GM19467 (cell line): ENCODE data around the gene KCND1.
"Not testable (repeated sequence)": the region's sequence is repeated elsewhere in the genome, so short reads cannot be mapped to it uniquely, and the experiment has no call there.

Experiments used
- ATAC-seq: cut with Tn5 transposase; IDR thresholded peaks from one replicate; pipeline ENCODE4 v1.9.1; 2021; ENCODE audit warnings: mild to moderate bottlenecking, moderate library complexity; ENCODE audit not compliant: unreplicated experiment

KCND1 gene

DNA sequence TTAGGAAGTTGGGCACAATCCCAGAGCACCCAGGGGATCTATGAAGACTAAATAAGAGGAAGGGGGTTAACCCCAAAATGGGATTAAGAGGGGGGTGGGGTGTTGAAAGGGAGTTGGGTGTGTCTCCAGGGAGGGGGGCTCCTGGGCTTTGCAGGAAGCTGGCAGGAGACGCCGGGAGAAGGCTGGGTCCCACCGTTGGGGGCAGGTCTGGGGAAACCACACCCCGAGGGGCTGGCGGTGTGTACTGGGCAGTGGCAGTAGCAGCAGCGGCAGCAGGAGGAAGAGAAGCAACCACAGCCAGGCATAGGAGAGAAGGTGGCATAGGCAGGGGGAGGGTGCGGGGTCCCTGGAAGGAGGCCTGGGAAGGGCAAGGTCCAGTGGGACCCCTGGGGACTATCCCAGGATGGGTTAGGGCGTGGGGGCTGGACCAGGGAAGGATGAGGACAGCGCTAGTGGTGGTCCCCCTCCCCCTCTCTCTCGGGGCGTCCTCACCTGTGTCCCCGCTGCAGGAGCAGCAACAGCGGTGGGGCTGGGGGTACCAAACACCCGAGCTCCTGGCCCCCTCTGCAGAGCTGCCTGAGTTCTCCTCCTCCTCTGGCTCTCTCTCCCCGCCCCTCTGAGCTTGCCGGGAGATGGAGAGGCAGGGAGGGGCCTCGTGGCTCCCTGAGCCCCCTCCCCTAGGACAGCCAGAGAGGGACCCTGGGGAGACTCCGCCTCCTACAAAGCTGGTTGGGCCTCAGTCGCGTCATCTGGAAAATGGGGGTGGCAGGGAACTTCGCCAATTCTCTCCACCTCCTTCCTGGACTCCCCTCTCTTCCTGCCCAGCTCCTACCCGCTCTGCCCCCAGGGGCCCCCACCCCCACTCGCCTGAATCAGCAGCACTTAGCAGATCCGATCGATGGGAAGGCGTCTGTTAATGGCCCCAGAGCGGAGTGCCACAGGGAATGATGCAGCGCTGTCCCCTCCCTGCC lies at the start of gene KCND1:
Gene KCND1 (minus strand): TSS at position 596 of the 971 bp plus-strand sequence. CDS start 1,573 bp downstream, outside the sequence.
- no peak for ATAC-seq

DNA sequence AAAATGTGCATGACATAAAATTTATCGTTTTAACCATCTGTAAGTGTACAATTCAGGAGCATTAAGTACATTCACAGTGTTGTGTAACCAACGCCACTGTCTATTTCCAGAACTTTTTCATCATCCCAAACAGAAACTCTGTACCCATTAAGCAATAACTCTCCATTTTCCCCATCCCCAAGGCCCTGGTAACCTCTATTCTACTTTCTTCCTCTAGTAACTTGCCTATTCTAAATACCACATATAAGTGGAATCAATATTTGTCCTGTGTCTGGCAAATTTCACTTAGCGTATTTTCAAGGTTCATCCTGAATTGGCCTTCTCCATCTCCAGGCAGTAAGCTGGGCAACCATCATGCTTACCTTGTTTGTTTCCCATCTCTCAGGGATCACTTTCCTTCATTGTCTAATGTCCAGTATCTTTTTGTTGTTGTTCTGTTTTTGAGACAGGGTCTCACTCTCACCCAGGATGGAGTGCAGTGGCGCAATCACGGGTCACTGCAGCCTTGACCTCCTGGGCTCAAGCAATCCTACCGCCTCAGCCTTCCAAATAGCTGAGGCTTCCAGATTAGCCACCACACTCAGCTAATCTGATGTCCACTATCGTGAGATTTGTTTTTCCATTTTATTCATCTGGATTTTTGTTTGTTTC lies 48.1 kb upstream of the KCND1 start:
- no peak for ATAC-seq

DNA sequence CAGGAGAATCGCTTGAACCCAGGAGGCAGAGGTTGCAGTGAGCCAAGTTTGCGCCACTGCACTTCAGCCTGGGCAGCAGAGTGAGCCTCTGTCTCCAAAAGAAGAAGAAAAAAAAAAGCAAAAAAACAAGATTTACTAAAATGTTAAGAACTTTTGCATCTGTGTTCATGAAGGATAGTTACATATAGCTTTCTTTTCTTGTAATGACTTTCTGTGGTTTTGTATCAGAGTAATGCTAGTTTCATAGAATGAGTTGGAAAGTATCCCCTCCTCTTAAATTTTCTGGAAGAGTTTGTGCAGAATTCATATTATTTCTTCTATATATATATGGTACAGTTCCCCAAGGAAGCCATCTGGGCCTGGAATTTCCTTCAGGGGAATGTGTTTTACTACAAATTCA lies 47.4 kb upstream of the KCND1 start:
- ATAC-seq, result no peak

DNA sequence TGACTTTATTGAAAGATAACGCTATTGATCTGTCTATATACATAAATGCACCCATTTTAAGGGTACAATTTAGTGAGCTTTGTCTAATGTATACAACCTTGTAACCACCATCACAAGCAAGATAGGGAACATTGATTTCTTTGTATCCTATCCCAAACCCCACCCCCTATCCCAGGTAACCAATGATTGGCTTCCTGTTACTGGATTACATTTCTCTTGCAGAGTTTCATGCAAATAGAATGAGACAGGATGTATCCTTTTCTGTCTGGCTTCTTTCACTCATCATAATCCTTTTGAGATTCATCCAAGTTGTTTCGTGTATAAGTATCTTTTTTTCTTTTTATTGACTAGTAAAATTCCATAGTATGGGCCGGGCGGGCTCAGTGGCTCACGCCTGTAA lies 32.1 kb upstream of the KCND1 start:
- no peak for ATAC-seq

DNA sequence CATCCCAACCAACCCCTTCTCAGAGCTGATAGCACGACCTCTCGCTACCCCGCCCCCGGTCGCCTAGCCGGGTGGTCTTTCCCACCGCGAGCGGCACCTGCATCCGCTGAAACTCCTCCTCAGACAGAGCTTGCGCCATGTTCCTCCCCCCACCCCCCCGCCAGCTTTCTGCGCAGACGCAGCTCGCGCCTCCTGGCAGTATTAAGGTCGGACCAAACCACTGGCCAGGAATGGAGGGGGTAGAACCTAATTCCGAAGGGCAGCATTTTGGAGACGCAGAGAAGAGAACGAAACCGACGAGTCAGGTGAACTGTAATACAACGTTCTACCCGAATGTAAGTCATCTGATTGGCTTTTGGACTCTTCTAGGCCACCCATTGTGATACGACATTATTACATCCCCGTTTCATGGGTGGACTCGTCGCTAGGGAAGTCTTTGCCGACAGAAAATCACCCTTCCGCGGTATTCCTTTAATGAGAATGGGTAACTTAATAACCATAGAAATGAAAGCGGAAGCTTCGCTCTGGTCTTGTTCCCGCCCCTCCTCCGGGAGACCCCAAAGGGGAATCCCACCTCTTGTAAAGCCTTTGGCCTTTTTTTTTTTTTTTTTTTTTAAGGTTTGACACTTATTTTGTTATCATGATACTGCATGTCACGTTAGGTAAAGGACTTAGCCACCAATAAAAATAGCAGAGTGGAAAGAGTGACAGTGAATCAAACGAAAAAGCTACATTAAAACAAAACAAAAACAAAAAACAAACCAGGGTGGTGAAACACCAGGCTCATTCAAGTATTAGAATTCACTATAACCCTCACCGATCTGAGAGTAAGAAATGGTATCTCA lies 30.7 kb upstream of the KCND1 start, which contains the start of gene GRIPAP1:
Gene GRIPAP1 (minus strand): TSS at position 174 of the 845 bp plus-strand sequence. CDS start 35 bp downstream, at position 139.
- peak; percentile 69 for ATAC-seq

DNA sequence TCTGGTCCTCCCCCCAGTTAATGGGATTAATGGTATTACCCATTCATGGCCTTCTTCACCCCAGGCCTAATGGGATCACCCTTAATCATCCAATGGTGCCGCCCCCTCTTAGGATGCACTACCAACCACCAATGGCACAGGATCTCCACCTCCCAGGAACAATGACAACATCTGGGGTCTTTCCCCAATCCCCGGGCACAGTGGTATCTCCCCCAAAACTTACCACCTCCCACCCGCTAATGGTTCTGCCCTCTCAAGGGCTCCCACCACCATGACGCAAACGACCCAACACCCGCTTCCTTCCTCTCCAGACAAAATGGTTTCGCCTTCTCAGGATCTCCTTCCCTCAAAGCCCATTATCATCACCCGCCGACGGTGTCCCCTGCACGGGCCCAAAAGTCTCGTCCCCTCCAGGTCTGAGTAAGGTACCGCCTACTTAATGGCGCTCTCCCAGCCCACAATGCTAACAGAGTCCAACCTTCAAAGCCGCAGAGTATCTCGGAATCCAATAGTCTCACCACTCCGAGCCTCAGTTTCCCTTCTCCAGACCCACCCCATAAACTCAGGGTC lies 30.0 kb upstream of the KCND1 start:
- peak; percentile 34 for ATAC-seq

DNA sequence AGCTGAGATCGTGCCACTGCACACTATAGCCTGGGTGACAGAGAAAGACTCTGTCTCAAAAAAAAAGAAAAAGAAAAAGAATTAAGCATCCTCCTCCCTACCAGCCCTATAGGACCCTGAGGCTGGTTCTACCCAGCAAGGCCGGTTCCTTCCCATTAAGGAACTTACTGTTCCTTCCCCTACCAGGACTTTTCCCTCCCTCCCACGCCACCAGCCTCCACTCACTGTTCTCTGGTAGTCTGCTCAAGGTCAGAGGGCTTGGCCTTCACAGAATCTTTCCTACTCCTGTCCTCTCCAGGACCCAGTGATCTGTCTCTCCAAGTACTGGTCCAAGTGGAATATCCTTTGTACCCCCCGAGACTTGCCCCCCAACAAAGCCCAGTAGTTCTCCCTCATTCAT lies 29.0 kb upstream of the KCND1 start:
- ATAC-seq, result no peak

DNA sequence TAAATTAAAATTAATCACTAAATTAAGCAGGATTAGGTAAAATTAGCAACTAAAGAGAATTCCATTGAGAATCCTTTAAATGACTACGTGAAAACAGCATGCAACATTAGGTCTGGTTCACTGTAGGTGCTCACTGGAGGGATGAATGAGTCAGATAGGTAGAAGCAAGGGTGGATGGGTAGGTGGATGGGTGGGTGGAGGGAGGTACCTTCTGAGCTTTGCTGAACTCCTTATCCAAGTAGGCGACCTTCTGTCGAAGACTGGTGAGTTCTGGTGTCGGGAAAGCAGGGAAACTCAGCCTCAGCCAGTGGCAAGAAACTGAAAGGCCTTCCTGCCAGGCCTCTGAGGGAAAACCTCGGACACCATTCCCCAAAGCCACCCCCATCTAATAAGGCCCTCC lies 27.4 kb upstream of the KCND1 start:
- ATAC-seq, result no peak

DNA sequence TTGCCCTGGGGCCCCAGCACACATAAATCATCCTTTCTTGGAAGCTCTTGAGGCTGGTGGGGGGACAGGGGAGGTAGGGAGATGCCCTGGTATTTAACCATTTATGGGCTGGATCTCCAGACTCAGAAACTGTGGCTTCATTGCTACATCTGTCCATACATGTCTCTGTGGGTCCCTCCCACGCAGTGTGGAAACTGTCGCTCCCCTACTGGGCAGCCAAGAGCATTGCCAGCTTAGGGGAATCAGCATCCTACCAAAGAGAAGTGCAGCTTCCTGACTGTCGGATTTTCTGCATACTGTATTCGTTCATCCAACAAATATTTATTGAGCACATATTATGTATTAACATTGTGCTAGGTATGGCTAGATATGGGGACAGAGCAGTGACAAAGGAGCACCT lies 26.7 kb upstream of the KCND1 start:
- no peak for ATAC-seq

DNA sequence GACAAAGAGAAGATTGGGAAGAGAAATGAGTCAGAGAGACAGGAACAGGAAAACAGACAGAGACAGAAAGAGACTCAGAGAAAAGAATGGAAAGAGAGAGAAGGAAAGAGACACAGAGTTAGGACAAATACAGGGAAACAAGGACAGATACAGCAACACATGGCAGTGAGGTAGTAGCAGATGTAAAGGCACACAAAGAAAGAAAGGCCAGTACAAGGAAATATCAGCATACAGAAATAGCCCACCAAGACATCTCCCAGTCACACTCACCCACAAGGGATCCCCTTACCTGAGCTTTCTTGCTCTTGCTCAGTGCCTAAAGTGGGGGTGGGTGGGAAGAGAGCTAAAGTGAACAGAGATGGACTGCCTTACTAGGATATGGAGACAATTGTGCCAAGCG lies 26.2 kb upstream of the KCND1 start:
- no peak for ATAC-seq

DNA sequence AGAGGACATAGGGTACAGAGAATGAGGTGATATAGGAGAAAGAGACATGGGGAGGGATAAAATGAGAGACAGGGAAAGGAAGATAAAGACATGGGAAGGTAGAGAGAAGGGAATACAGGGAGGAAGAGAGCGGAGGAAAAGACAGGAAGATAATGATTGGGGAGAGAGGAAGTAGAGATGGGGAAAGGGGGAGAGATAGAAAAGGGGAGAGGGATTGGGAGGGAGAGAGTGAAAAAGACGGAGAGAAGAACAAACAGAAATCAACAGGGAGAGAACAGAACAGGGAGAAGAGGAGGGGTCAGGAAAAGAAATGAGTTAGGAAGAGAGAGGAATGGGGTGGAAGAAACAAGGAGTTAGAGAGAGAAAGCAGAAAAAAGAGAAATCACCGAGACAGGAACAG lies 25.8 kb upstream of the KCND1 start:
- no peak for ATAC-seq

DNA sequence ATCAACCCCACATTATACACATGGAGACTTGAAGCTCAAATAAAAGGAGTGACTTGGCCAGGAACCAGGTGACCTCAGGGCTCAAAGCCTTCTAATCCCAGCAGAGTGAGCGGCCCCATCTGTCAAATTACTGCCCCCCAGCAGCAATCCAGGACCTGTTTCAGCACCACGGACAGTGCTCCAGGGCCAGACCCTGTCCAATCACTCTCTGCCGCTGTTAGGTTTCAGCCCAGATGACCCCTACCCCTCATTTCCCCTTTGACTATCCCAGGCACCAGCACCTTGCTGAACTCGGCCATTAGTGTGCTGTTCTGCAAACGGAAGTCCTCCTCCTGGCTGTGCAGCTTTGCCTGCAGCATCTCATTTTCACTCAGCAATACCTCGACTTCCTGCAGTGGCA lies 25.3 kb upstream of the KCND1 start:
- no peak for ATAC-seq

DNA sequence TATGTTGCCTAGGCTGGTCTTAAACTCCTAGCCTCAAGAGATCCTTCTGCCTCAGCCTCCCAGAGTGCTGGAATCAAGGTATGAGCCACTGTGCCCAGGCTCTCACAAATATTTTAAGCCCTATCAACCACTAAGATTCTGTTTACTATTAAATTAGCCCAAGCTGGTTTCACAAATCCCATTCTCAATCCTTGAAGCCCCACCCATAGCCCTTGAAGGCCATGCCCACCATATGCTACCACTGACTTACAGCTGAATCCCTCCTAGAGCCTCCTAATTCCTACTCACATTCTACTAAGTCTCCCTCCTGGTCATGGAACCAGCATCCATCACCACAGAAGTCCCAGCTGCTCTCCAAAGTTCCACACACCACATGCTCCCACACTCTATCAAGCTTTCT lies 20.7 kb upstream of the KCND1 start:
- ATAC-seq, result no peak

DNA sequence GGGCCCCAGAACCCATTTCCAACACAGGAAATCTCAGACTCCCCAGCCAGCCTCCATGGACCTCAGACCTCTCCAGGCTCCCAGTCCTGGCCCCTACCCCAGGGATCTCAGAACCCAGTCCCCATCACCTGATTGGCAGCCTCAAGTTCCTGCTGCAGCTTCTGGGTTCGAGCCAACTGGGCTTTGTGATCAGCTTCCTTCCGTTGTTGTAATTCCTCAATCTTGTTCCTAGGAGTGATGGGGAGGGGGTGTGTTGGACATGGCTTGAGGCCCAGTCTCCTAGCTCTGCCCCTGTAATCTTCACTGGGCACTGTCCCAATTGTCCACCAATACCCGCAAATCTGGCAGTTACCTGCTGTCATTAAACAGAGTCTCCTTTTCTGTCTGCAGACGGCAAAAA lies 17.8 kb upstream of the KCND1 start:
- no peak for ATAC-seq

DNA sequence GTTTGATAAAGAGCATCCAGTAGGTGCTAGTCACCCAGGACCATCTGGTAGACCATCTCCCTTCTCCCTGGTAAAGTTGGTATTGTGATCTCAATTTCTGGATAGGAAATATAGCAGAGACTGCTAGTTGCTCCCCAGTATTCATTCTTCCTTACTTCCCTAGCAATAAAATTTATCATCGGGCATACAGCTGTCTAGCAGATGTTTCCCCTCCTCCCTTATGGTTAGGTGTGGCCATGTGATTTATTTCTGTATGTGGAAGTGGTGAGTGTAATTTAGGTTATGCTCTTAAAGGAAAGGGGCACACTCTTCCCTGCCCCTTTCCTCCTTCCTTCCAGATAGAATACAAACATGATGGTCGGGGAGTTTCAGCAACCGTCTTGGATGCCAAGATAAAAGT lies 12.3 kb upstream of the KCND1 start:
- ATAC-seq, result no peak

DNA sequence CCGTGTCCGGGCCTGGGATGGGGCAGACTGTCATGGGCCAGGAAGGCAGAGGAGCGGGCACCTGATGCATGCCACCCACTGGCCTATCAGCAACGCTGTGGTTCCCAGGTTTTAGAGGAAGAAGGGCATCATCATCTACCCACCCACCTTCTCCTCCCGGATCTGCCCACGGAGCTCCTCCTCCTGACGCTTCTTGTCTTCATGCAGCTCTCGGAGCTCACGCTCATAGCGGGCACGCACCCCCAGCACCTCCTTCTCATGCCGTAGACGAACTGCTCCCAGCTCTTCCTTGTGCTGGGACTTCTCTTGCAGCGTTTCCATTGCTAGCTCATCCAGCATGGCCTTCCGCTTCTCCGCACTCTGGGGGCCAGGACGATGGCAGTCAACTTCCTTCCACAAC lies 11.4 kb upstream of the KCND1 start:
- no peak for ATAC-seq

DNA sequence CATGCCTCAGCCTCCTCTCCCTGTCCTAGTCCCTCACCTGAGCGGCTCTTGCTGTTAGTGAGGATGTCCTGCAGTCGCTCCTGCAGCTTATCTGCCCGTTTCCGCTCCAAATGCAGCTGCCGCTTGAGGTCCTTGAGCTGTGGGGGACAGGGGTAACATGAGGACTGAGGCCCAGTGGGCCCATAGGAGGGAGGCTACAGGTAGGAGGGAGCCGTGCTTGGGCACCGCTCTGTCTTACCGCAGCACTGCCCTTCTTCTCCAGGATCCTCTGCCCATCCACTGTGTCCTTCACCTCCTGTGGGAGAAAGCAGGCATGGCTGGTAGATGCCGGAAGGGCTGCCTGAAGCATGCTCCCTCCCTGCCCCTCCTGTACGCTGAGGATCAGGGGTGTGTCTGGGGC lies 9.5 kb upstream of the KCND1 start:
- ATAC-seq, result no peak

DNA sequence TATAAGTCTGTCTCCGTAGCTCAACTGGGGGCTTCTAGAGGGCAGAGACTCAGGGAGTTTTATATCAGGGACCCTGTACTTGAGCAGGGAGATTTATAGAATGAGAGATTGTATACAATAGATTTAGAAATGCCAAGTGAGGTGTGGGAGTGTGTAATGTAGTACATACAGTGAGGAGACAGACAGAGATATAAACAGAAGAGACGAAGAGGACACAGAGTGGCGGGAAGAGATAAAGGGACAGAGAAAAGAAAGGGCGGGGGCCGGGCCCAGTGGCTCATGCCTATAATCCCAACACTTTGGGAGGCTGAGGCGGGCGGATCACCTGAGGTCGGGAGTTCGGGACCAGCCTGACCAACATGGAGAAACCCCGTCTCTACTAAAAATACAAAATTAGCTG lies 8.7 kb upstream of the KCND1 start:
- not testable (repeated sequence) for ATAC-seq

DNA sequence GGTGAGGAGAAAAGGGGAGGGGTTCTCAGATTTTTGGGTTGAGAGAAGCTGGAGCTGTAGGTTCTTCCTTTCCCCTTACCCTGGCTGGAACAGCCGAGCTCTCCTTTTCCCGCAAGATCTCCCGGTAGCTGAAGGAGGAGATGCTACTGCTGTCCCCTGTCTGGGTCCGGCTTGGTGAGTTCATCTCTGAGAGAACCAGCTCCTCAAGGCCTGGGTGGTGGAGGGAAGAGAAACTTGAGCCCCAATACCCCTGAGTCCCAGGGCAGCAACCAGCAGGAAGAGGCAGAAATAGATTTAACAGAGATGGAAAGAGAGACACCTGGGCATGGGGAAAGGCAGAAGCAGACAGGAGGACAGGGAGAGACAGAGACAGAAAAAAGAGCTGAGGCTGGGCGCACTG lies 6.6 kb upstream of the KCND1 start:
- no peak for ATAC-seq

DNA sequence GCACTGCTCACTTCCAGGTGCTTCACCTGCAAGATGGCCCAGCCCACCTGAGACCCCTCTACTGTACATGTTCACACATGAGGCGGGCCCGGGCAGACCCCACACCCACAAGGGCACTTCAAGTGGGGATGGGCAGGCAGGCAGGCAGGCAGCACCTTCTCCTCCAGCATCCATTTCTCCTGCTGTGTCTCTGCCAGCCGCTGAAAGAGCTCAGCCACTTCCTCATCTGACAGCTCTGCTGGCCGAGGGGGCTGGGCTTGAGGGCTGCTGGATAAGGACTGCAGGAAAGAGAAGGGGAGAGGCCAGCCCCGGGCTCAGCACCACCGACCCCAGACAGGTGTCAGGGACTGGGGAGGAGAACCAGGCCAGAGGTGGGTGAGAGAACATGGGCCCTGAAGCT lies 4.4 kb upstream of the KCND1 start:
- ATAC-seq, result no peak

DNA sequence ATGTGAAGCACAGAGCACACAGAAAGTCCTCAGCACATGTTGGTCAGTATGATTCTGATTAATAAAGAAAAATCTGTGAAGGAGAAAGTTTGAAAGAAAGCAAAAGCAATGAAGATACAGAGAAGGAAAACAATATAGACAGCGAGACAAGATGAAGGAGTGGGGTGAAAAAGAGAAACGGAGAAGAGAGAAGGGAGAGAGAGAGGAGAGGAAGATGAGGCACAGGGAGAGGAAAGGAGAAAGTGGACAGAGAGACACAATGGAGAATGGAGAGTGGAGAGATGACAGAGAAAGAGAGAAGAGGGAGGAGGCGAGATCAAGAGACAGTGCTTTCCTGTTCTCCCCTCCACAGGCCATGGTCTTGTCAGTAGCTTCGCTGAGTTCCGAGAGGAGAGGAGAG lies 3.9 kb upstream of the KCND1 start:
- ATAC-seq, result no peak
